Measurements from ENCODE around the gene PIK3CD.

- TF ChIP-seq CTCF (IDR thresholded peaks at IDR 0.05) (no peak), POLR2A (IDR thresholded peaks at IDR 0.05) (no peak)
Measured at GRCh38 chr1:9719978-9720722, 68.6 kb downstream of the PIK3CD start.
